ENCODE data around the gene NME9.

DNA sequence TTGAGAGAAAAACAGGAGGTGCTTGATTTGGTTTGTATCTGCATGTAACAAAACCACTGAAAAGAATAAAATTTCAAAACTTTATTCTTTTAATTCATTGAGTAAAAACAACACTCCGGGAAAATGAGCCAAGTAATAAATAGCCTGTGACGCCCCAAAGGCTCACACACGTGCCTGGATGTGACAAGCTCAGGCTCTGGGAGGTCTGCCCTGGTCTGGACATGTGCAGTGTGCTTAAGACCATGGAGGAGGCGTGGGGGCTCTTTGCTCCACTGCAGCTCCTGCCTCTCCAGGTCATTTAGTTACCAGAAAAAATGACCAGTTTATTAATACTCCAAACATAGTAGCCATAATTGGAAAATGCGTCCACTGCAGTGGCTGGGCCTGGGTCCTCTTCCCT lies 8.6 kb upstream of the NME9 start:
- TF ChIP-seq, protein P1, sequence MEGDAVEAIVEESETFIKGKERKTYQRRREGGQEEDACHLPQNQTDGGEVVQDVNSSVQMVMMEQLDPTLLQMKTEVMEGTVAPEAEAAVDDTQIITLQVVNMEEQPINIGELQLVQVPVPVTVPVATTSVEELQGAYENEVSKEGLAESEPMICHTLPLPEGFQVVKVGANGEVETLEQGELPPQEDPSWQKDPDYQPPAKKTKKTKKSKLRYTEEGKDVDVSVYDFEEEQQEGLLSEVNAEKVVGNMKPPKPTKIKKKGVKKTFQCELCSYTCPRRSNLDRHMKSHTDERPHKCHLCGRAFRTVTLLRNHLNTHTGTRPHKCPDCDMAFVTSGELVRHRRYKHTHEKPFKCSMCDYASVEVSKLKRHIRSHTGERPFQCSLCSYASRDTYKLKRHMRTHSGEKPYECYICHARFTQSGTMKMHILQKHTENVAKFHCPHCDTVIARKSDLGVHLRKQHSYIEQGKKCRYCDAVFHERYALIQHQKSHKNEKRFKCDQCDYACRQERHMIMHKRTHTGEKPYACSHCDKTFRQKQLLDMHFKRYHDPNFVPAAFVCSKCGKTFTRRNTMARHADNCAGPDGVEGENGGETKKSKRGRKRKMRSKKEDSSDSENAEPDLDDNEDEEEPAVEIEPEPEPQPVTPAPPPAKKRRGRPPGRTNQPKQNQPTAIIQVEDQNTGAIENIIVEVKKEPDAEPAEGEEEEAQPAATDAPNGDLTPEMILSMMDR (IDR thresholded peaks at IDR 0.05), result no peak
- no peak for TF ChIP-seq POLR2AphosphoS5 (IDR thresholded peaks at IDR 0.05)

Measured in stomach (tissue), 4 donors.